ENCODE data around the gene PEF1.

The PEF1 gene

DNA sequence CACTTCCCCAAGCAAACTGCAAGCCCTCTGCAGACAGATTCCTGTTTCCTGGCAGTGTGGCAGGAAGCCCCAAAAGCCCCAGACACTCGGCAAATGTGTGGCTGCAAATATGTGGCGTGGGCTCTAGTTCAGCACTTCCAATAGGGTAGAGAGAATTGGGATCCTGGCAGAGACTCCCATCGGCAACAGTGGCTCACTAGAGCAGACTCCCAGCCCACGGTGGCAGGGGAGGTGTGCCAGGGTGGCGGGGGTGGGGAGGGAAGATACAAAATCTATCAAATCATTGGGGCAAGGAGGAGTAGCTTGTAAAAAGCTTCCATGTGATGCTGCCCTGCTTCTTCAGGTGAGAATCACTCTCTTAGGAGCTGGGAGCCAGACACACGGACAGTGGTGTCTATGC lies 33.3 kb upstream of the PEF1 start:
- H3K4me1 ChIP-seq: peaks cover 0 to 26% (median 24%) of the 10 kb centered on the region in 4 donors
- H3K4me3 ChIP-seq: no peak overlapping the region
- no peaks in the 10 kb centered on the region for H3K9me3 ChIP-seq
- DNase-seq: no peak
- TF ChIP-seq, protein P1, sequence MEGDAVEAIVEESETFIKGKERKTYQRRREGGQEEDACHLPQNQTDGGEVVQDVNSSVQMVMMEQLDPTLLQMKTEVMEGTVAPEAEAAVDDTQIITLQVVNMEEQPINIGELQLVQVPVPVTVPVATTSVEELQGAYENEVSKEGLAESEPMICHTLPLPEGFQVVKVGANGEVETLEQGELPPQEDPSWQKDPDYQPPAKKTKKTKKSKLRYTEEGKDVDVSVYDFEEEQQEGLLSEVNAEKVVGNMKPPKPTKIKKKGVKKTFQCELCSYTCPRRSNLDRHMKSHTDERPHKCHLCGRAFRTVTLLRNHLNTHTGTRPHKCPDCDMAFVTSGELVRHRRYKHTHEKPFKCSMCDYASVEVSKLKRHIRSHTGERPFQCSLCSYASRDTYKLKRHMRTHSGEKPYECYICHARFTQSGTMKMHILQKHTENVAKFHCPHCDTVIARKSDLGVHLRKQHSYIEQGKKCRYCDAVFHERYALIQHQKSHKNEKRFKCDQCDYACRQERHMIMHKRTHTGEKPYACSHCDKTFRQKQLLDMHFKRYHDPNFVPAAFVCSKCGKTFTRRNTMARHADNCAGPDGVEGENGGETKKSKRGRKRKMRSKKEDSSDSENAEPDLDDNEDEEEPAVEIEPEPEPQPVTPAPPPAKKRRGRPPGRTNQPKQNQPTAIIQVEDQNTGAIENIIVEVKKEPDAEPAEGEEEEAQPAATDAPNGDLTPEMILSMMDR (IDR thresholded peaks at IDR 0.05): no peak
- no peak overlapping the region for H3K27ac ChIP-seq
- peaks cover 0 to 63% (median 30%) of the 10 kb centered on the region in 3 donors for H3K36me3 ChIP-seq
- intact Hi-C loops (cut with DNase I; ENCODE audit: low total_unique reads): no loop called here
- no peaks in the 10 kb centered on the region for H3K27me3 ChIP-seq

DNA sequence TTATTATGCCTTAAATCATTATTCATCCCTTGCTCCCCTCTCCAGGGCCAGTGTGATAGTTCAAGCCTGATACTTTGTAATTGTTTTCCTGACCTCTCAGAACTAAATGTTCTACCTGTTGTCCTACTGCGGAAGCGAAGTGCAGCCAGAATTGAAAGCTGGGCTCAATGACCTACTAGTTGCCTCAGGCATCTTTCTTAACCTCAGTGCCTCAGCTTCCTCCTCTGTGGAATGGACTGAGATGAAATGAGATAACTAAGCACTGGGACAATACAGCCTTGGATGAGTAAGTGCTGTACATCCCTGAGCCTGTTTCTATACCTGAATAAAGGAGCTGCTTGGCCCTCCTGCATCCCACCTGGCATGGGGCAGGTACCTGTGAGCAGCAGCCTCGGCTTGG lies 32.7 kb upstream of the PEF1 start:
- no peak overlapping the region for H3K4me3 ChIP-seq
- intact Hi-C loops (cut with DNase I; ENCODE audit: low total_unique reads): no loop called here
- no peak overlapping the region for H3K27ac ChIP-seq
- TF ChIP-seq, protein P1 (IDR thresholded peaks at IDR 0.05): no peak
- no peak for DNase-seq
- H3K27me3 ChIP-seq: no peaks in the 10 kb centered on the region
- peaks cover 0 to 31% (median 29%) of the 10 kb centered on the region in 4 donors for H3K4me1 ChIP-seq
- H3K9me3 ChIP-seq: no peaks in the 10 kb centered on the region
- peaks cover 0 to 57% (median 26%) of the 10 kb centered on the region in 3 donors for H3K36me3 ChIP-seq

DNA sequence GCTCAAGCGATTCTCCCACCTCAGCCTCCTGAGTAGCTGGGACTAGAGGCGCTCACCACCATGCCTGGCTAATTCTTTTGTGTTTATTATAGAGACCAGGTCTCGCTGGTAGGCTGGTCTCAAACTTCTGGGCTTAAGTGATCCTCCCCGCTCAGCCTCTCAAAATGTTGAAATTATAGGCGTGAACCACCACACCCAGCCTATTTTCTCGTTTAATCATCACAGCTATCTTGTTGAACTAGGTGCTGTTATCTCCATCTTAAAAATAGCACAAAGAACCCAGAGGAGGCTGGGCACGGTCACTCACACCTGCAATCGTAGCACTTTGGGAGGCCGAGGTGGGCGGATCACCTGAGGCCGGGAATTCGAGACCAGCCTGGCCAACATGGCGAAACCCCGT lies 31.1 kb upstream of the PEF1 start:
- H3K27me3 ChIP-seq: no peaks in the 10 kb centered on the region
- intact Hi-C loops (cut with DNase I; ENCODE audit: low total_unique reads): no loop called here
- peaks cover 0 to 54% (median 20%) of the 10 kb centered on the region in 3 donors for H3K36me3 ChIP-seq
- H3K27ac ChIP-seq: peak overlapping the region; percentile 47 to 89
- DNase-seq: no peak
- H3K9me3 ChIP-seq: no peaks in the 10 kb centered on the region
- no peak overlapping the region for H3K4me3 ChIP-seq
- H3K4me1 ChIP-seq: peaks cover 4 to 48% (median 41%) of the 10 kb centered on the region in 4 donors
- TF ChIP-seq, protein P1 (IDR thresholded peaks at IDR 0.05): no peak

DNA sequence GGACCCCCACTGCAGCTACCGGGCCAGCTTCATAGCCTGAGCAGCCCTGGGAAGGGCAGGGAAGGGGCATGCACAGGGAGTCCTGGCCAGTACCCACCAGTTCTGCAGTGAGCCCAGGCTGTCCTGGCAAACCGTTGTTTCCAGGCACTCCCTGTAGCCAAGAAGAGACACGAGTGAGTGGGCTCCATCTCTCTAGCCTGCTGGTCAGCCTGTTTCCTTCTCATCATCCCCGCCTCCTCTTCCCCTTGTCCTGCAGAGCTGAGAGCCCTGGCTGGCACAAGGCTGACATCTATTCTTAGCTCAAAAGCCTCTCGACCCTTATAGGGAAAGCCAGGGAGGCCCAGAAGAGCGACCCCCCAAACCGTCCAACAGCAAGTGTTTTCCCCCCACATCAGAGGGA lies 30.5 kb upstream of the PEF1 start:
- H3K4me3 ChIP-seq: no peak overlapping the region
- TF ChIP-seq, protein P1 (IDR thresholded peaks at IDR 0.05): no peak

DNA sequence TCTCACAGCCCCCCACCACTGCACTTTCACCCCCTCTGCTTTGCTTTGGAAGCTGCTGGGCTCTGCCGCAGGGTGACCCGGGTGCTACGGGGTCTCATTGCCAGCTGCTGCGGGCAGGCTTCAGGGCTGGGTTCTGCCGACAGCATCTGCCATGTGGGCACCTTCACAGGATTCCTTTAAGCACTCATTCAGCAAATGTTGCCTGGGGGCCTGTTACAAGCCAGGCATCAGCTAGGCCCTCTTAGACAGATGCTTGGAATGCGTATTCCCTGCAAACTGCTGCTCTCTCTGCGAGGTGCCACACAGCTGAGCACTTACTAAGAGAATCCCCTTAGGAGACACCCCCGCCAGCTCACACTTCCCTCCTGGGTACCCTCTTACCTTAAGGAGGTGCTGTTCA lies 29.9 kb upstream of the PEF1 start:
- intact Hi-C loops (cut with DNase I; ENCODE audit: low total_unique reads): loop anchor here (5.0 kb wide), 1 partner anchor 43 kb away; no protein-coding TSS in a partner anchor

More for the DNA sequence above, 30.5 kb upstream of the PEF1 start:
- H3K27ac ChIP-seq: peak overlapping the region; percentile 47 to 89
- no peaks in the 10 kb centered on the region for H3K27me3 ChIP-seq
- H3K36me3 ChIP-seq: peaks cover 0 to 48% (median 18%) of the 10 kb centered on the region in 3 donors
- peaks cover 4 to 53% (median 45%) of the 10 kb centered on the region in 4 donors for H3K4me1 ChIP-seq
- no peak for DNase-seq
- H3K9me3 ChIP-seq: no peaks in the 10 kb centered on the region
- intact Hi-C loops (cut with DNase I; ENCODE audit: low total_unique reads): no loop called here

More for the DNA sequence above, 29.9 kb upstream of the PEF1 start:
- H3K36me3 ChIP-seq: peaks cover 0 to 43% (median 13%) of the 10 kb centered on the region in 3 donors
- H3K9me3 ChIP-seq: no peaks in the 10 kb centered on the region
- H3K27me3 ChIP-seq: no peaks in the 10 kb centered on the region
- DNase-seq: no peak
- peak overlapping the region; percentile 88 to 89 for H3K27ac ChIP-seq
- H3K4me3 ChIP-seq: no peak overlapping the region
- TF ChIP-seq, protein P1 (IDR thresholded peaks at IDR 0.05): no peak
- H3K4me1 ChIP-seq: peaks cover 6 to 59% (median 51%) of the 10 kb centered on the region in 4 donors
